ENCODE data around the gene ELN.
"Not testable (repeated sequence)": the region's sequence is repeated elsewhere in the genome, so short reads cannot be mapped to it uniquely, and the experiment has no call there.

The ELN gene

GRCh38 chr7:74027683-74028320 is at the start of gene ELN:
Gene ELN (plus strand): TSS chr7:74028173. CDS start chr7:74028188, 15 bp downstream.
- in situ Hi-C loops (cut with HindIII; ENCODE audit: low sequenced_read_pairs) = no loop called here
- peak within 1 kb of the TSS; percentile 12 for H3K4me3 ChIP-seq (ENCODE audit: low read depth, low read length)
- DNase-seq (ENCODE audit: low read depth, low spot score) = no peak
- TF ChIP-seq, protein P1, sequence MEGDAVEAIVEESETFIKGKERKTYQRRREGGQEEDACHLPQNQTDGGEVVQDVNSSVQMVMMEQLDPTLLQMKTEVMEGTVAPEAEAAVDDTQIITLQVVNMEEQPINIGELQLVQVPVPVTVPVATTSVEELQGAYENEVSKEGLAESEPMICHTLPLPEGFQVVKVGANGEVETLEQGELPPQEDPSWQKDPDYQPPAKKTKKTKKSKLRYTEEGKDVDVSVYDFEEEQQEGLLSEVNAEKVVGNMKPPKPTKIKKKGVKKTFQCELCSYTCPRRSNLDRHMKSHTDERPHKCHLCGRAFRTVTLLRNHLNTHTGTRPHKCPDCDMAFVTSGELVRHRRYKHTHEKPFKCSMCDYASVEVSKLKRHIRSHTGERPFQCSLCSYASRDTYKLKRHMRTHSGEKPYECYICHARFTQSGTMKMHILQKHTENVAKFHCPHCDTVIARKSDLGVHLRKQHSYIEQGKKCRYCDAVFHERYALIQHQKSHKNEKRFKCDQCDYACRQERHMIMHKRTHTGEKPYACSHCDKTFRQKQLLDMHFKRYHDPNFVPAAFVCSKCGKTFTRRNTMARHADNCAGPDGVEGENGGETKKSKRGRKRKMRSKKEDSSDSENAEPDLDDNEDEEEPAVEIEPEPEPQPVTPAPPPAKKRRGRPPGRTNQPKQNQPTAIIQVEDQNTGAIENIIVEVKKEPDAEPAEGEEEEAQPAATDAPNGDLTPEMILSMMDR (IDR thresholded peaks at IDR 0.05; ENCODE audit: low read depth, low read length) = no peak

- no peak for DNase-seq (ENCODE audit: low read depth, low spot score)
- TF ChIP-seq, protein P1 (IDR thresholded peaks at IDR 0.05; ENCODE audit: low read depth, low read length) = peak; percentile 27
- H3K4me3 ChIP-seq (ENCODE audit: low read depth, low read length) = no peak overlapping the region
- in situ Hi-C loops (cut with HindIII; ENCODE audit: low sequenced_read_pairs) = no loop called here
These were observed 49.1 kb upstream of the ELN start for GRCh38 chr7:73978661-73979563.

DNA sequence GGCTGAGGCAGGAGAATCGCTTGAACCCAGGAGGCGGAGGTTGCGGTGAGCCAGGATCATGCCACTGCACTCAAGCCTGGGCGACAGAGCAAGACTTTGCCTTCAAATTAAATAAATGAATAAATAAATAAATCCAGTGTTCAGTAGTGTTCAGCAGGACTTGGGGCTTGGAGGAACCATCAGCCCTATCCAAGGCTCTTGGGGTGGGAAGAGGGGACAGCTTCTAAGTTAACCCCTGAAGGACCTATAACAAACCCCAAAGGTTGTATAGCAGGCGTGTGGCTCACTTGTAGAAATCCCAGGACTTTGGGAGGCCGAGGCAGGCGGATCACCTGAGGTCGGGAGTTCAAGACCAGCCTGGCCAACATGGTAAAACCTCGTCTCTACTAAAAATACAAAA is 48.3 kb upstream of the ELN start:
- DNase-seq (ENCODE audit: low read depth, low spot score); H3K4me3 ChIP-seq (ENCODE audit: low read depth, low read length); in situ Hi-C loops (cut with HindIII; ENCODE audit: low sequenced_read_pairs): not testable (repeated sequence)

DNA sequence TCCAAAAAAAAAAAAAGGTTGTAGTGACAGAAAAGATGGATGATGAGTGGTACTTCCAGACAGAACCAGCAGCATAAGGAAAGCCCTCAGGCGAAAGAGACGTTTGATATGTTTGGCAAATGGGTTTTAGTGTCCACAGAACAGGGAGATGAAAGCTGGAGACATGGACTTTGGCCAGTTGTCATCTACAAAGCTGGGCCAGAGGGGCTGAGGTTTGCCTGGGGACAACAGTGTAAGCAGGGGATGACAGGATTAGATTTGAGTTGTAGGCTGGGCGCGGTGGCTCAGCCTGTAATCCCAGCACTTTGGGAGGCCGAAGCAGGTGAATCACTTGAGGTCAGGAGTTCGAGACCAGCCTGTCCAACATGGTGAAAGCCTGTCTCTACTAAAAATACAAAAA is 47.8 kb upstream of the ELN start:
- in situ Hi-C loops (cut with HindIII; ENCODE audit: low sequenced_read_pairs) = no loop called here
- no peak for DNase-seq (ENCODE audit: low read depth, low spot score)
- TF ChIP-seq, protein P1 (IDR thresholded peaks at IDR 0.05; ENCODE audit: low read depth, low read length) = no peak
- H3K4me3 ChIP-seq (ENCODE audit: low read depth, low read length) = no peak overlapping the region

DNA sequence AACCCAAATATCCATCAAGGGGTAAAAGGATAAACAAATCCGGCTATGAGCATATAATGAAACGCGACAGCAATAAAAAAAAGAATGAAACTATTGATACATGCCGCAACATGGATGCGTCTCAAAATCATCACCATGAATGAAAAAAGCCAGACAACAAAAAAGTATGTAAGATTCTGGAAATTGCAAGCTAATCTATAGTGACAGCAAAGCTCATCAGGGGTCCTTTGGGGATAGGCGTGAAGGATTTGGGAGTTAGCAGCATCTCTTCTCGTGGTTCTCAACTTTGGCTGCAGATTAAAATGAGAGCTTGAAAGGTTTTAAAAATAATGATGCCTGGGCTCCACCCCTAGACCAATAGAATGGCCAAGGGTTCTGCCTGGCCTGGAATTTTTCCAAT is 46.0 kb upstream of the ELN start:
- TF ChIP-seq, protein P1 (IDR thresholded peaks at IDR 0.05; ENCODE audit: low read depth, low read length) = no peak
- H3K4me3 ChIP-seq (ENCODE audit: low read depth, low read length) = no peak overlapping the region
- no peak for DNase-seq (ENCODE audit: low read depth, low spot score)
- in situ Hi-C loops (cut with HindIII; ENCODE audit: low sequenced_read_pairs) = no loop called here

DNA sequence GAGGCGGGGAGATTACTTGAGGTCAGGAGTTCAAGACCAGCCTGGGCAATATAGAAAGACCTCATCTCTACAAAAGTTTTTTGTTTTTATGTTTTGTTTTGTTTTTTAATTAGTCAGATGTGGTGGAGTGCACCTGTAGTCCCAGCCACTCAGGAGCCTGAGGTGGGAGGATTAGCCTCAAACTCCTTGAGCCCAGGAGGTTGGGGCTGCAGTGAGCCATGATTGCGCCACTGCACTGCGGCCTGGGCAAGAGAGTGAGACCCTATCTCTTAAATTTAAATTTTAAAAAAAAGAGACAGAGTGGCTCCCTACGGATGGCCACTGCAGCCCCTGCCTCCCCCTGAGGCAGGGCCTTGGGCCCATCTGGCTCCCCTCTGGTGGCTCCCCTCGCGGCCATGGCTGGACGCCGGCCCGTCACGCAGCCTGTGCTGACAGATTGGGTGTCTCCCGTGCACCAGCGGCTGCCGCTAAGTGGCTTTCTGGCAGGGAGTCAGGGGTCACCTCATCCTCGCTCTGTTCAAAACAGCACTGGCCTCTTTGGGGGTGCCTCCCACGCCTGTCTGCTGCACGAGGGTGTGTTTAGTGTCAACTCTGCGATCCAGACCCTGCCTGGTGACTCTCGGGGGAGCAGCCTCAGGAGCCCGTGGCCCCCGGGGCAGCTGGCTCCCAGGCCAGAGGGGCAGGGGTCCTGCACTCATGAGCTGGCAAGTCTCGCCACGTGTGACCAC is 44.4 kb upstream of the ELN start:
- DNase-seq (ENCODE audit: low read depth, low spot score) = no peak
- TF ChIP-seq, protein P1 (IDR thresholded peaks at IDR 0.05; ENCODE audit: low read depth, low read length) = no peak
- in situ Hi-C loops (cut with HindIII; ENCODE audit: low sequenced_read_pairs) = no loop called here
- no peak overlapping the region for H3K4me3 ChIP-seq (ENCODE audit: low read depth, low read length)

Data from astrocyte of the spinal cord (primary cell).